ENCODE results near the gene CCT3. TPM values are rescaled to one million over a fixed set of nuclear protein-coding genes. Genes with fewer than 3 reads are reported as not detected.

CCT3 gene
- total RNA-seq, 1 donor from 2014 or later, result 174 TPM

DNA sequence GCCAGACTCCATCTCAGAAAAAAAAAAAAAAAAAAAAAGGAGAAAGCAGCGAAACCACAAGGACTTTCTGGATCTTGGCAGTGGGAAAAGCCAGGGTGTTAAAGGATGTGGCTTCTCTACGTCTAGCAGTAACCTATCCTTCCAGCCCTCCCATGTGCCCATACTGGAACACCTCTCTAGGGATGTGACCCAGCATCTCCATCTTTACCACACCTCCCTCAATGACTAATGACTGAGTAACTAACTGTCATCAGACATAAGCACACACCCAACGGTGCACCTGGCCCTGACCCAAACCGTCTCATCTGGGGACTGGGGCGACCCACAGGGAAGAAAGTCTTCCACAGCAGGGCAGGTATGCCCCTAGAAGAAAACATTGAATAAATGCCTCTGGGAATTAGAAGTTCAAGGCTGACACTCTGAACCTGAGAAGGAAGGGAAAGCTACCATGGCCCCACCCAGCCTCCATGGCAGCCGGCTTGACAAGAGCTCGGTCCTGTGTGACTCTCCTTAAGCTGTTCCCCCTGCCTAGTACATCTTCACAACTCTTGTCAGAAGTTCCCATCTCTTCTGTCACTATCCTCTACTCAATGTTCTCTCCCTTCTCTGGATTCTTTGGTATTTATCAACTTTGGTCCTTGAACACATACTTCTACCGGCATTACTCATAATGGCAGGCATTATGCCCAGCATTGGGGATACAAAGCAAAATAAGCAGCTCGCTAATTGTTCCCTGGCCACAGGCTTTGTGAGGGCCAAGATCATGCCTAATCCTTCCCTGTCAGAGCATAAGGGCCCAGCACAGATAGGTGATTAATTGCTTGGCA, 75.4 kb downstream of the CCT3 start:
- peaks cover 63% of the 10 kb centered on the region for H3K36me3 Mint-ChIP-seq
- TF ChIP-seq, protein P1, sequence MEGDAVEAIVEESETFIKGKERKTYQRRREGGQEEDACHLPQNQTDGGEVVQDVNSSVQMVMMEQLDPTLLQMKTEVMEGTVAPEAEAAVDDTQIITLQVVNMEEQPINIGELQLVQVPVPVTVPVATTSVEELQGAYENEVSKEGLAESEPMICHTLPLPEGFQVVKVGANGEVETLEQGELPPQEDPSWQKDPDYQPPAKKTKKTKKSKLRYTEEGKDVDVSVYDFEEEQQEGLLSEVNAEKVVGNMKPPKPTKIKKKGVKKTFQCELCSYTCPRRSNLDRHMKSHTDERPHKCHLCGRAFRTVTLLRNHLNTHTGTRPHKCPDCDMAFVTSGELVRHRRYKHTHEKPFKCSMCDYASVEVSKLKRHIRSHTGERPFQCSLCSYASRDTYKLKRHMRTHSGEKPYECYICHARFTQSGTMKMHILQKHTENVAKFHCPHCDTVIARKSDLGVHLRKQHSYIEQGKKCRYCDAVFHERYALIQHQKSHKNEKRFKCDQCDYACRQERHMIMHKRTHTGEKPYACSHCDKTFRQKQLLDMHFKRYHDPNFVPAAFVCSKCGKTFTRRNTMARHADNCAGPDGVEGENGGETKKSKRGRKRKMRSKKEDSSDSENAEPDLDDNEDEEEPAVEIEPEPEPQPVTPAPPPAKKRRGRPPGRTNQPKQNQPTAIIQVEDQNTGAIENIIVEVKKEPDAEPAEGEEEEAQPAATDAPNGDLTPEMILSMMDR (IDR thresholded peaks at IDR 0.05; ENCODE audit: unreplicated experiment), result no peak
- H3K4me1 Mint-ChIP-seq, result no peaks in the 10 kb centered on the region
- H3K4me3 Mint-ChIP-seq, result no peak overlapping the region
- no peaks in the 10 kb centered on the region for H3K27me3 Mint-ChIP-seq (ENCODE audit: low read depth)
- no peak for DNase-seq (ENCODE audit: low spot score in 2 of 2, unreplicated experiment in 2 of 2)
- no peak overlapping the region for H3K27ac Mint-ChIP-seq
- H3K9me3 Mint-ChIP-seq, result no peaks in the 10 kb centered on the region

DNA sequence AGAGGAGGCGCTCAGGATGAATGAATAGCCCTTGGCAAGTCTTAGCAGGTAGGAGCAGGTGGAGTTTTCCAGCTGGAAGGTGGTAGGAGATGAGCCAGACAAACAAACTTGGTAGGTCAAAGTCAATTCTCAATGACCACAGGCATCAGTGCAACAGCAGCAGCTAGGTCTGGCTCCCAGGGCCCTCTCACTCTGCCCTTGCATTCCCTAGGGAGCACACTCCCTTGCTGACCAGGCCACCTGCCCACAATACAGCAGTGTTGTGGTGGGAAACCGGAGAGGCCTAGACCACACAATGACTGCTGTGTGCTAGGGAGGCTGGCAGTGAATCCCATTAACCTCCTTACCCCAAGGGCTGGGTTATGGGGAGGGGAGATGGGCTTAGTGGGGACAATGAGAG, 77.2 kb downstream of the CCT3 start:
- DNase-seq (ENCODE audit: low spot score in 2 of 2, unreplicated experiment in 2 of 2), result no peak
- Mint-ChIP-seq H3K36me3 (peaks cover 52% of the 10 kb centered on the region), H3K9me3 (no peaks in the 10 kb centered on the region), H3K4me3 (no peak overlapping the region), H3K4me1 (no peaks in the 10 kb centered on the region), H3K27me3 (ENCODE audit: low read depth) (no peaks in the 10 kb centered on the region), H3K27ac (no peak overlapping the region)
- TF ChIP-seq, protein P1 (IDR thresholded peaks at IDR 0.05; ENCODE audit: unreplicated experiment), result no peak

DNA sequence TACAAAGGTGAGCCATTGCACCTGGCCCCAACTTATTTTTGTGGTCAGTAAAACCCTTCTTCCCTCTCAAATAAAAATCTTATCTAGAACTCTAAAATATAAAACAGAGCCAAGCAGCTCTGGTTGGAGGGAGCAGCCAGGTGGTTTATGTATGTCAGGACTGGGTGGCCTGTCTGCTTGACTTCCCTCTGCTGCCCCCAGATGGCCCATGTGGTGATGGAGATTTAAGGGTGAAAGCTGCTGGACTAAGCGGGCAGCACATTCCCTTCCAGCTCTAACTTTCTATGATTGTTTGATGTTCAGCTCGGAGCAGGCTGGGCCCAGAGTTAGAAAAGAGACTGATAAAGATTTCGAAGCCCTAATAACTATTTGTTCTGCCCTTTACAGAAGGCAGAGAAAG, 78.3 kb downstream of the CCT3 start:
- TF ChIP-seq, protein P1 (IDR thresholded peaks at IDR 0.05; ENCODE audit: unreplicated experiment), result no peak
- no peak for DNase-seq (ENCODE audit: low spot score in 2 of 2, unreplicated experiment in 2 of 2)
- H3K4me1 Mint-ChIP-seq, result no peaks in the 10 kb centered on the region
- no peak overlapping the region for H3K27ac Mint-ChIP-seq
- no peaks in the 10 kb centered on the region for H3K27me3 Mint-ChIP-seq (ENCODE audit: low read depth)
- peaks cover 45% of the 10 kb centered on the region for H3K36me3 Mint-ChIP-seq
- H3K9me3 Mint-ChIP-seq, result no peaks in the 10 kb centered on the region
- H3K4me3 Mint-ChIP-seq, result no peak overlapping the region

Other genes starting within 250 kb of the CCT3 start
- 91.7 to 96.9 TPM (median 92.4 TPM) in 3 replicates for gene LMNA, start 223.6 kb downstream of the CCT3 start, total RNA-seq
- 18.7 to 21.0 TPM (median 19.8 TPM) in 3 replicates for gene SEMA4A, start 184.7 kb downstream of the CCT3 start, total RNA-seq
- 15.4 to 18.7 TPM (median 18.4 TPM) in 3 replicates for gene SLC25A44, start 144.2 kb downstream of the CCT3 start, total RNA-seq
- gene PMF1, start 125.3 kb downstream of the CCT3 start, total RNA-seq, result 73.4 to 74.8 TPM (median 74.6 TPM) in 3 replicates
- gene BGLAP, start 96.1 kb downstream of the CCT3 start, total RNA-seq, result 5.8 to 7.3 TPM (median 6.8 TPM) in 3 replicates
- 30.1 to 32.0 TPM (median 30.7 TPM) in 3 replicates for gene PAQR6, start 90.2 kb downstream of the CCT3 start, total RNA-seq
- 99.8 to 105 TPM (median 103 TPM) in 3 replicates for gene SMG5, start 55.5 kb downstream of the CCT3 start, total RNA-seq
- 5.7 to 6.9 TPM (median 6.1 TPM) in 3 replicates for gene TMEM79, start 54.0 kb downstream of the CCT3 start, total RNA-seq
- gene GLMP, start 42.6 kb downstream of the CCT3 start, total RNA-seq, result 60.2 to 64.2 TPM (median 63.2 TPM) in 3 replicates
- 0.42 TPM in 1 of 3 replicates, not detected in the others for gene VHLL, start 39.0 kb downstream of the CCT3 start, total RNA-seq
- not detected in 3 replicates for gene TSACC, start 234 bp upstream of the CCT3 start, total RNA-seq
- gene RHBG, start 30.9 kb upstream of the CCT3 start, total RNA-seq, result 0.88 to 1.2 TPM (median 0.92 TPM) in 3 replicates
- gene MEF2D, start 162.5 kb upstream of the CCT3 start, total RNA-seq, result 37.4 to 40.9 TPM (median 37.8 TPM) in 3 replicates
- gene IQGAP3, start 234.3 kb upstream of the CCT3 start, total RNA-seq, result 13.9 to 17.6 TPM (median 15.3 TPM) in 3 replicates
- not detected in 3 replicates for gene TTC24, start 241.4 kb upstream of the CCT3 start, total RNA-seq

All from mesothelial cell of epicardium (in vitro differentiated cells).